Head of caudate nucleus (tissue), 42 donors: ENCODE measurements around the gene NFIL3.
"Not testable (repeated sequence)": the region's sequence is repeated elsewhere in the genome, so short reads cannot be mapped to it uniquely, and the experiment has no call there.

Experiments
- DNase-seq, 42 donors: peaks; one replicate each; pipeline versions ENCODE4 v3.0.0 to v3.0.0-alpha.2; 2020 to 2021; ENCODE audit warnings: mixed read lengths in 7 of 42
- intact Hi-C: fragments of 100-400 bp; cut with DNase I; formaldehyde crosslinking; loops from one replicate; pipeline ENCODE4 v1.15.0; 2022

The NFIL3 gene, protein sequence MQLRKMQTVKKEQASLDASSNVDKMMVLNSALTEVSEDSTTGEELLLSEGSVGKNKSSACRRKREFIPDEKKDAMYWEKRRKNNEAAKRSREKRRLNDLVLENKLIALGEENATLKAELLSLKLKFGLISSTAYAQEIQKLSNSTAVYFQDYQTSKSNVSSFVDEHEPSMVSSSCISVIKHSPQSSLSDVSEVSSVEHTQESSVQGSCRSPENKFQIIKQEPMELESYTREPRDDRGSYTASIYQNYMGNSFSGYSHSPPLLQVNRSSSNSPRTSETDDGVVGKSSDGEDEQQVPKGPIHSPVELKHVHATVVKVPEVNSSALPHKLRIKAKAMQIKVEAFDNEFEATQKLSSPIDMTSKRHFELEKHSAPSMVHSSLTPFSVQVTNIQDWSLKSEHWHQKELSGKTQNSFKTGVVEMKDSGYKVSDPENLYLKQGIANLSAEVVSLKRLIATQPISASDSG

DNA sequence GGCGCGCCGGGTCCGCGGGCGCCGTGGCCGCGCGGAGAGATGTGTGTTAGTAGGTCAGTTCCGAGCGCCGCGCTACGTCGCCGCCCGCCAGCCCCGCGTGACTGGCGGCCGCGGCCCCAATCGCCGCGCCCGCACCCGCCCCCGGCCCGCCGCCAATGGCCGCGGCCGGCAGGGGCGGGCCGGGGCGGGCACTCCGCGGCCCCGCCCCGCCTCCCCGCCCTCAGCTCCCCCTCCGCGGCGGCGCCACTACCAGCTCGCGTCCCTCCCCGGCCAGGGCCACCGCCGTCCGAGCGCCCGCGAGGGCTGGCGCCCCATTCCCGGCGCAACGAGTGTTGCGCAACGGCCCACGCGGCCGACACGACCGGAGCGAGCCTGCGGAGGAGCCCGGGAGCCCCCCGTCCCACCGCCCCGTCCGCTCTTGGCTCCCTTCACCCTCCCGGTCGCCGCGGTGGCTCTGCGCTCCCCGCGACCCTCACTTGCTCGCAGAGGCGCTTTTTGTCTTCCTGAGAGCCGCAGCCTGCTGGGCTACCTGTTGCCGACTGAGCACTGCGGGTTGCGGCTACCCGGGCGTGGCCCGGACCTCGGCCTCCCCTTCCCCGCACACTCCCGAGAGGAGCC lies at the start of gene NFIL3:
Gene NFIL3, minus strand, starts transcription at position 48 of the 618 bp plus-strand sequence. CDS start 13,098 bp downstream, outside the sequence.
- intact Hi-C loops = loop anchor here (5.0 to 10.0 kb wide), 4 partner anchors 62 to 509 kb away; partner anchors contain the start of gene AUH
- peak; percentile 52 to 92 (median 82) for DNase-seq

DNA sequence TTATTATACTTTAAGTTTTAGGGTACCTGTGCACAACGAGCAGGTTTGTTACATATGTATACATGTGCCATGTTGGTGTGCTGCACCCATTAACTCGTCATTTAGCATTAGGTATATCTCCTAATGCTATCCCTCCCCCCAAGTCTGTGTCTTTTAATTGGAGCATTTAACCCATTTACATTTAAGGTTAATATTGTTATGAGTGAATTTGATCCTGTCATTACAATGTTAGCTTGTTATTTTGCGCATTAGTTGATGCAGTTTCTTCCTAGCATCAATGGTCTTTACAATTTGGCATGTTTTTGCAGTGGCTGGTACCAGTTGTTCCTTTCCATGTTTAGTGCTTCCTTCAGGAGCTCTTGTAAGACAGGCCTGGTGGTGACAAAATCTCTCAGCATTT lies 47.9 kb upstream of the NFIL3 start:
- DNase-seq, intact Hi-C loops: not testable (repeated sequence)

DNA sequence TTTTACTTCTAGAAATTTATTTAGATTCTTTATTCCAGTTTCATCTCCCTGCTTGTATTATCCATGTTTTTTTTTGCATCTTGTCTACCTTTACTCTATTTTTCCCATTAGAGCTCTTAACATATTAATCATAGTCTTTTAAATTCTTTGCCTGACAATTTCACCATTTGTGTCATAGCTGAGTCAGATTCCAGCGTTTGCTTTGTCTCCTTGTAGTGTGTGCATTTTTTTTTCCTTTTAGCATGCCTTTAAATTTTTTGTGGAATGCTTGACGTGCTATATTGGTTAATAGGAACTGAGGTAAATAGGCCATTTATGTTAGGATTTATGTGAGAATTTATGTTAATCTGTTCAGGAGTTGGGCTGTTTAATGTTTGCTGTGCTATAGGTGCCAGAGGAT lies 41.8 kb upstream of the NFIL3 start:
- intact Hi-C loops = no loop called here
- no peak for DNase-seq

DNA sequence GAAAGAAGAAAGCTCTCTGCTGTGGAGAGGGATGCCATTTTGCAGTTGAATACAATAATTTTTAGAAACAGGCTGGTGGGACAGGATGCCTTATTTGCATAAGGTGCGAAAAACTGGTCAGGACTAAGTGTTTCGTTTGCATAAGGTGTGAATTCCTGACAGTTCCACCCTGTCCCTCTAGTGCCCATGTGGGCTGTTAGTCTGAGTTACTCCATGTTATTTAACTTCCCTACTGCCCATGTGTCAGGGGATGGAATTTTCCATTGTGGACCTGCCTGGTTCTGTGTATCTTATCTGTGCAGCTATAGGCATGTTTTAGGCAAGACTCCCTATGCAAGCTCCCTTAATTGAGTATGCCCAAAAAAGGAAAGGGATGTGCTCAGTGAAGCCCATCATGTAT lies 35.3 kb upstream of the NFIL3 start:
- intact Hi-C loops = no loop called here

DNA sequence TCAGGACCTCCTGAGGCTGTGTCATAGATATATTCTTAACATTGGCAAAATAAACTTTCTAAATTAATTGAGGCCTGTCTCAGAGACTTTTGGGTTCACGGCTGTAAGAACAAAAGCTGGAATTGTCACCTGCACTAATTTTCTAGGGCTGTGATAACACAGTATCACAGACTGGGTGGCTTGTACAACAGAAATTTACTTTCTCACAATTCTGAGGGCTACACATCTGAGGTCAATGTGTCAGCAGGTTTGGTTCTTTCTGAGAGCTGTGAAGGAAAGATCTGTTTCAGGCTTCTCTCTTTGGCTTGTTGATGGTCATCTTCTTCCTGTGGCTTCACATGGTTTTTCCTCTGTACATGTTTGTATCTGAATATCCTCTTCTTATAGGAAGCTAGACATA lies 29.2 kb upstream of the NFIL3 start:
- DNase-seq = no peak
- intact Hi-C loops = no loop called here

More for the DNA sequence above, 35.3 kb upstream of the NFIL3 start:
- DNase-seq = no peak

DNA sequence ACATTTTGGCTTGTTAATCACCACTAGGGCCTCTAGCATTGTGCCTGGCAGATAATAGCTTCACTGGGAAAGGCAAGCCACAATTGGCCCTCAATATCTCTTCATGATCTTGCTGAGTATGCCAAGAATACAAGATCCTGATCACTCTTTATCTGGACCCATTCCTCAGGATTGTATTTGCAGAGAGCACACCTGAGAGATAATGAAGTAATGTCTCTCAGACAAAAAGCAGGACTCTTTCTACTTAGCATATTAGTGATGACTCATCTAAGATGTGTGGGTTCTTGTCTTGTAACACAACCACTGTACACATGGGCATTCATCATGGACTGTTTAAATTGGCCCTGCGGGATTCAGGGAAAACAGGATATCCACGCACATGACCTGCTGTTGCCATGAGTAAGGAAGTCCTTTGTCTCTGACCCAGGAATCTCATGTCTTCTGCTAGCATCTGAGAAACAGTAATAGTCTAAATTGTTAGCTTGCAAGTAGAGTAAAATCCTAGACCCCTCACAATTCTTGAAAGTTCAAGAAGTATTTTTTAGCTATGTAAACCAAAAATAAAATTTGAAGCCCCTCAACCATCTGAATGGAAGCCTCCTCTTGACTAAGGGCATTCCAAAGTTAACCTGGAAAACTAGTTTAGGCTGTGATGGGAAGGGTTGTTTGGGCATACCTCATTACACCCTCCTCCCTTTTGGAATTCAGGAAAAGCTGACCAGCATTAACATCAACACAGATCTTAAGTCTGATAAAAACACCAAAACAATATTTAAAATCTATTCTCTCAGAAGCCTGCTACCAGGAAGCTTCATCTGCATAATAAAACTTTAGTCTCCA lies 28.0 kb upstream of the NFIL3 start:
- intact Hi-C loops = no loop called here
- no peak for DNase-seq

DNA sequence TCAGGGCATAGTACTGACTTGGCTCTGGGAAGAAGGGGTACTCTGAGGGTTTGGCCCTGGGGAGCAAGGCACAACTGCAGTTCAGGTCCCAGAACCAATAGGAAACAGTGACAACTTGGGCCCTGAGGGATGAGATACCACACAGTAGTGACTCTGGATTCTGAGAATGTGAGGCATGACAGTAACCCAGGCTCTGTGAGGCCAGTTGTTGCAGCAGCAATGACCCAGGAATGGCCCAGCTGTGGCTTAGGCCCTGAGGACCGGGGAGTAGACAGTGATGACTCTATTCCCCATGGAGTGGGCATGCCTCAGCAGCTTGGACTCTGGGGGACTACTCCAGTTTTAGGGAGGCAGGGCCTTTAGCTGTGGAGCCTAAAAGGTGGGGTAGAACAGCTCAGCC lies 21.5 kb upstream of the NFIL3 start:
- intact Hi-C loops = no loop called here
- DNase-seq = no peak

DNA sequence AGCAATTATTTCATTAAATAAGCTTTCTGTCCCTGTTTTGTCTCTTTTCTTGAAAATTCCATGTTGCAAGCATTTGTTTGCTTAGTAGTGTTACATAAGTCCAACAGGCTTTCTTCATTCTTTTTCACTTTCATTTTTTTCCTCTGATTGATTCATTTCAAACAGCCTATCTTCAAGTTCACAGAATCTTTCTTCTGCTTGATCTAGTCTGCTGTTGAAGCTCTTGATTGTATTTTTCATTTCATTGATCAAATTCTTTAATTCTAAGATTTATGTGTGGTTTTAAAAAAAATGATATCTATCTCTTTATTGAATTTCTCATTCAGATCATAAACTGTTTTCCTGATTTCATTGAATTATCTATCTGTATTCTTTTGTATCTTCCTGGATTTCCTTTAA lies 20.4 kb upstream of the NFIL3 start:
- intact Hi-C loops = no loop called here

DNA sequence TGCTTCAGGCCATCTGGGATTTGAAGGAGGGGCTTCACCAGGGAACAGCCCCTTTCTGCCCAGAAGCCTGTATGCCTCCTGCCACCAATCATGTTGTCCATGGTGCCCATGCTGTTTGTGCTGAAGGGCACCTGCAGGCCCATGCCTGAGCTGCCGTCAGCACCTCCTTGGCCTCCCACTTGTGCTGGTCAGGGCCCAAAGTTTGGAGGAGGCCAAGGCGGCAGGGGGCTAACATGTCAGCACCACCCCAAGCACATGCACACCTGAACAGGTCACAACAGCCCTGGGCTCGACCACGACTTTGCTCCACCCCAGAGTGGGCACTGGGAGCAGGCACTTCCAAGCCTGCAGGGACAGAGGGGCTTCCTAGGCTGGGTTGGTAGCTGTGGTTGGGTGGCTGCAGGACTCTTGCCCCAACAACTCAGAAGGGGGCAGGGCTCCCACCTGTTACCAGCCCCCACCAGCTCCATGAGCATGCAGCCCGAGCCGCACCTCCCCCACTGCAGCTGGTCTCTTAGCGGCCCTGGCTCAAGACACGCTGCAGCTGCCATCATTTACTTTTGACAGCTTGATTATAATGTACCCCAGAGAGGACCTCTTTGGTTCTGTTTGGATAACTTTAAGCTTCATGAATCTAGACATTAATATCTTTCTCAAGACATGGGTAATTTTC lies 19.8 kb upstream of the NFIL3 start:
- intact Hi-C loops = no loop called here
- DNase-seq = no peak

More for the DNA sequence above, 20.4 kb upstream of the NFIL3 start:
- DNase-seq = no peak

DNA sequence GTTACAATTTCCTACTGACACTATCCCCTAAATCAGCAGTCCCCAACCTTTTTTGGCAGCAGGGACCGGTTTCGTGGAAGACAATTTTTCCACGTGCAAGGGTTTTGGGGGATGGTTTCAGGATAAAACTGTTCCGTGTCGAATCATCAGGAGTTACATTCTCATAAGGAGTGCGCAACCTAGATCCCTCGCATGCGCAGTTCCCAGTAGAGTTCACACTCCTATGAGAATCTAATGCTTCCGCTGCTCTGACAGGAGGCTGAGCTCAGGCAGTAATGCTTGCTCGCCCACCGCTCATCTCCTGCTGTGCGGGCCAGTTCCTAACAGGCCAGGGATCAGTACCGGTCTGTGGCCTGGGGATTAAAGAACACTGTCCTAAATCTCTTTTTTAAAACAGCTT lies 13.2 kb upstream of the NFIL3 start:
- DNase-seq = no peak
- intact Hi-C loops = no loop called here

DNA sequence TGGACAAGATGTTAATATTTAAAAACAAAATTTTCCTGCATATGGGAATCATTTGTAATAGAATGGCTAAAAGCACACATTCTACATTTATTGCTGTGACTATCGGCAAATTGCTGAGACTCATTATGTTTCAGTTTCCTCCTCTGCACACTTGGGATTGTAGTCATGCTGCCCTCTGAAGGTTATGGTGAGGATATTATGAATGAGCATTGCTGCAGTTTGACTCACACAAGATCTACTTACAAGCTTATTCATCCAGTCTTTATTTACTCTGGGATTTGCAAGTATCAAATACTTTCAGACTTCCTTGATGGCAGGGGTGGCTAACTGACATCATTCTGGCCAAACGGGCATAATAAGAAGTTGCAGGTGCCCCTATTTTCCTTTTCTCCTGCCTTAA lies 9.5 kb upstream of the NFIL3 start:
- intact Hi-C loops = no loop called here

DNA sequence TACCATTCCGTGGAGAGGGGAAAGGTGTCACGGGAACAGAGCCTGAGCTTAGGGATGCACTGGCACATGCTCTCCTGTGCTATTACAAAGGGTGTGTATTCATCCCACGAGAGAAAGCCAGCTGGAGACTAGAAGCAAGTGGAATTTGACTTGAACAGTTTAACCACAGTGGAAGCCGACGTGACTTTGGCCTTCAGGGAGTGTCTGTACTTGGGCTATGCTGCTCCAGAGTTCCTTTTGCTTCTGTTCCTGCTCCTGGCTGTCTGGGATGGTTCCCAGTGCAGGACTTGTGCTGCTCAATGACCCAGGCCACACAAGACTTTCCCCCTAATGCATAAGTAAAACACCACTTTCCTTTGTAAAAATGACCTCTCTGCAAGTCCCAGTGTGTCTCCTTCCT lies 7.9 kb upstream of the NFIL3 start:
- DNase-seq = no peak
- intact Hi-C loops = no loop called here

More for the DNA sequence above, 9.5 kb upstream of the NFIL3 start:
- peak in 4 of 42 donors; percentile 19 to 45 (median 32) for DNase-seq

DNA sequence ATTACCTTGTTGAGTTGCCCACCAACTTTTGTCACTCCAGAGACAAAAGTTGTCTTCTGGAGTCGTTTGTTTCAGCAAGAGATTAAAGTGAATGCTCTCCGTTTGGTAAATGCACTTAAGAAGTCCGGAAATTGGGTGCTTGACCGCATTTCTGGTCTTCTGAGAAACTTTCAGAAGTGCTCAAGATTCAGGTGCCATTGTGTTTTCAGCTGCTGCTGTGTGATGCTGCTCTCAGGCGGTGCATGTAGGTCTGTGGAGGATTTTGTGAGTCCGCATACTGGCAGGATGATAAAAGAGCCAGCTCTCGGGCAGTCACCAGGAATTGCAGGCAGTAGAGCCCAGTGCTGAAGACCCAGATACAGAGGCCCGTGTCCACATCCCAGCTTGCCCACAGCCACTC lies 5.9 kb upstream of the NFIL3 start:
- intact Hi-C loops = loop anchor here (5.0 to 10.0 kb wide), 2 partner anchors 392 to 515 kb away; no protein-coding TSS in a partner anchor
- no peak for DNase-seq

DNA sequence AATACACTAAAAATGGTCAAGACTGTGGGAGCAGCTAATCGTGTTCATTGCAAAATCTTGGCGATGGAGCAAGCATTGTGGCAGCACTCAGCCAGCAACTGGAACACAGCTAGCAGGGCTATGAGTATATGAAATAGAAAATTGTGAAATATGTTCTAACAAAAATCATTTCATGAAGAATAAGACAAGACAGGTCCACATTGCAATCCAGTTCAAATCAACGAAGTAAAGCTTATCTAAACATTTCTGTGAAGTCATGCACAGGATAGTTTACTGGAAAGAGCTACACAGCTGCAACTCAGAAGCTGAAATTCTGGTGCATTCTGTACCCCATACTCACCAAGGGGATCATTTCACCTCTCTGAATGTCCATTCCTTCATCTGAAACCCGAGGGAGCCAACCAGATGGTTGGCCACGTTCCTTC lies 5.3 kb upstream of the NFIL3 start:
- intact Hi-C loops = loop anchor here (5.0 to 10.0 kb wide), 2 partner anchors 392 to 514 kb away; no protein-coding TSS in a partner anchor
- no peak for DNase-seq

DNA sequence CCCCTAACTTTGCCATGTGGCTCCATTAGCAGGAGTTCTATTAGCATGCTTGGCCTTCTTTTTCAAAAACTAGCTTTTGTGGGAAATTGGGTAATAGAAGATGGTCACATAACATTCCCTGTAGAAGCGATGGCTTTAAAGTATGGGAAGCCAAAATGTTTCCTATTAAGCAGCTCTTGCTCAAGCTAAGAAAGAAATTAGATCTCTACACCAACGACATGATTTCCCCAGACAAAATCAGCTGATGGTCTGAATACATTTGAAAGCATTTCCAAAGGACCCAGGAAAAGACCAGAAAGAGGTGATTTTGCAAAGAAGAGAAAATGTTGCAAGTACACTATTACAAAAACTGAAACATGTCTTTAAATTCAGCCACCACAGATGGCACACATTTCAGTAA lies 4.8 kb upstream of the NFIL3 start:
- DNase-seq = no peak
- intact Hi-C loops = loop anchor here (5.0 to 10.0 kb wide), 2 partner anchors 391 to 514 kb away; no protein-coding TSS in a partner anchor

DNA sequence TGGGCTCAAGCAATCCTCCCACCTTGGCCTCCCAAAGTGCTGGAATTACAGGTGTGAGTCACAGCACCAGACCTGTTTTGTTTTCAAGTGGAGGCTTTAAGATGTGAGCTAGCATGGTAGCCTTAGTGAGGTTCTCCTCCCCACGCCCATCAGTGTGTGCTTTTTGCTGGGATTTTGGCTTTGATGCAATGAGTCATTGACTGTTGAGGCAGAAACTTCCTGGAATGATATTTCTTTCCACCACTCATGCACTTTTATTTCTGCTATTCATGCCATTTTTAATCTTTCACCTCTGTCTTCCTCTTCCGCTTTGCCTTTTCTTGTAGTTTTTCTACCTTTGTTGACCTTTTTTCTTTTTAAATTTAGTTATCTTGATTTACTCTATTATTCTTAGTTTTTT lies 4.2 kb upstream of the NFIL3 start:
- intact Hi-C loops = loop anchor here (5.0 to 10.0 kb wide), 2 partner anchors 391 to 513 kb away; no protein-coding TSS in a partner anchor
- no peak for DNase-seq

DNA sequence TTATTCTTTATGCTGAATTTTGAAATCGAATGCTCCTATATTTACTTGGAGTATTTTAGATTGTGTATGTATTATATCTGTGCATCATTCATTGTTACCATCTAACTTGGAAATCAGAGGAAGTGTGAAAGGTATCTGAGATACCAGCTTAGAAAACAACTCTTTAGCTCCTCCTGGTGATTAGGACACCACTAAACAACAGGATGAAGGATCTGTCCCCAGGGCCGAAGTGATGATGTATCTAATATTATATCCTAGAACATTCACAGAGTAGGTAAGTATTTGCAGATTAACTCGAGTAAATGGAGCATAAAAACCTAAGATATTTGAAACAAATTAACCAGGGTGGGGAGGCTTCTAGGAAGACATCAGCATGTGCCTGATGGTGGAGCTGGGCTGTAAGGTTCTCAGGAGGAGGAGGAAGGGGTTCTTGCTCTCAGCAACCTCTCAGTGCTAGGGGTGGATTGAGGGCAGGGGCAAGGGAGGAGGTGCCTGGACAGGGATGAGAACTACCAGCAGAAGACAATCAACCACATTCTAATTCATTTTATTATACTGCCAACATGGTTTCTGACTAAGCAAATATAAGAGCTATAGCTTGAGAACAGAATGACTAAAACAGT lies 2.6 kb upstream of the NFIL3 start:
- intact Hi-C loops = loop anchor here (5.0 to 10.0 kb wide), 2 partner anchors 389 to 511 kb away; no protein-coding TSS in a partner anchor
- peak in 1 of 42 donors; percentile 24 for DNase-seq

DNA sequence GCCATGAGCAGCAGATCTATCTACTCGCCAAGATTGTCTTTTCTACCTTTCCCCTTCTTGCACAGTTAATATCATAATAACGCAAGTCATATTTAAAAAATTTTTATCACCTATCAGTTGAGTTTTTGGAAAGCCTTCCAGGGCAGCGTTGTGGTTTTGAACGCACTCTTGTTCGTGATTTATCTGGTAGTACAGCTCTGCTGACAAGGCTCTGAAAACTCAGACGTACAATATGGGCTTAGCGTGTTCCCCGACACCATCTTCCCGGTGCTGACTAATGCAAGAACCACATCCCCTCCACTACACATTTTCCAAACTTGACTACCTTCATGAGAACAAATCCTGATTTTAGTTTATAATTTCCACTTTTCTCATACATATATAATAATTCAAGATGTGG lies 1.6 kb upstream of the NFIL3 start:
- peak in 1 of 42 donors; percentile 40 for DNase-seq
- intact Hi-C loops = loop anchor here (5.0 to 10.0 kb wide), 2 partner anchors 388 to 510 kb away; no protein-coding TSS in a partner anchor
